Stomach (tissue), 4 donors: ENCODE results near the gene ARPC5.

Experiments
- EP300 ChIP-seq: sonication (generic); formaldehyde crosslinking; IDR thresholded peaks from one replicate; pipeline ENCODE4 v1.6.1; 2017; ENCODE audit warnings: antibody characterized with exemption
- POLR2A ChIP-seq, 4 donors: fragments of 450-650 bp; IDR thresholded peaks; one replicate each; pipeline ENCODE4 v1.6.1; 2016; ENCODE audit warnings: antibody characterized with exemption in 4 of 4, control low read depth in 2 of 4, mild to moderate bottlenecking in 1 of 4, moderate library complexity in 1 of 4

- TF ChIP-seq POLR2A (IDR thresholded peaks at IDR 0.05), result no peak
- TF ChIP-seq EP300, result no peak
Measured at GRCh38 chr1:183640193-183640592, 4.6 kb upstream of the ARPC5 start.
